ENCODE results near the gene ME3.
"Not testable (repeated sequence)": the region's sequence is repeated elsewhere in the genome, so short reads cannot be mapped to it uniquely, and the experiment has no call there.

The ME3 gene

DNA sequence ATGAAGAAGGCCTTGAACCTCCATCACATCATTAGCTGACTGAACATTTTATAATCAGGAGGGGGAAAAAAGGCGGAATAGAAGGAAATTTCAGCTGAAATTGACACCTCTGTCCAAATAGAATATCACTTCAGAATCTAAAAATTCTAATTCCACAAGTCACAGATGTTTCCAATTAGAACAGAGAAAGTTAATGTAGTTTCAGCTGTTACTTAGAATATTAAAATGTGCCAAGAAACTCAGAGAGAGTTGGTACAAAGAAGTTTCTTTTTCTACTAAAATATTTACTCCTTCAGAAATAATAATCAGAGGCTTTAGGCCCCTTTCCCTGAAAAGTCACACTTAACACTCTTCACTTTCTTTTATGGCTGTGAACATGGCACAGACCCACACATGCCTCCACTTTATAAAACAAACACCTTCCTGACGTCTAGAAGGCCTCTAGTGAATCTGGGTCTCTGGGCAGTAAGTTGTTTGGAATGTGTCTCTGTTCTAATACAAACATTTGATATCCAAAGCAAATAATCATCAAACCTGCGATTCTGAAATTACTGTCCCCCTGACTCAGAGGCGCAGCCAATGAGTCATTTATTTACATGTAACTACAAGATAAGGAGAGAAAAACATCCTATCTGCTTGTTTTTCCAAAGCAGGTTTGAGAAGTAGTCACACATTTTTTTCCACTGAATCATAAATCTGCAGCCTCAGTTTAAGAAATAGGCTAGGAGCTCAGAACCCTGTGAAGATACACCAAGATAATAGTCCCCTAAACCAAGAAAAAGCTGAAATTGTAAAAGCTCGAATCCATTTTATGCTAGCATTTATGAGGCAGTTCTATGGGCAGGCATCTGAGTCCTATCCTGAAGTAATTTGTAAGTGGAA lies 148.4 kb downstream of the ME3 start:
- CTCF ChIA-PET, result interaction anchor here (1.5 kb wide), 1 partner anchor 84 kb away, joined by 4 read pairs; no protein-coding TSS in a partner anchor
- Histone ChIP-seq H3K4me1 (ENCODE audit: control extremely low read depth in 1 of 4, control insufficient read depth in 4 of 4, insufficient read depth in 4 of 4, low read length in 3 of 4) (no peaks in the 10 kb centered on the region), H3K4me3 (ENCODE audit: control insufficient read depth in 1 of 7, extremely low read depth in 1 of 7, insufficient read depth in 4 of 7, low read depth in 2 of 7, low read length in 6 of 7) (no peak overlapping the region), H3K27me3 (replicated peaks in 2 of 5; ENCODE audit: control insufficient read depth in 4 of 5, insufficient read depth in 5 of 5, low read length in 4 of 5) (no peaks in the 10 kb centered on the region), H3K9me3 (ENCODE audit: control extremely low read depth in 1 of 5, control insufficient read depth in 4 of 5, insufficient read depth in 2 of 5, low read depth in 1 of 5, low read length in 4 of 5) (peaks cover 0 to 8% (median 2%) of the 10 kb centered on the region in 5 experiments), H3K36me3 (ENCODE audit: control insufficient read depth in 4 of 4, insufficient read depth in 4 of 4, low read length in 3 of 4) (peaks cover 0 to 4% (median 2%) of the 10 kb centered on the region in 4 experiments), H3K27ac (ENCODE audit: insufficient read depth in 1 of 2, low read depth in 1 of 2, low read length in 2 of 2, poor library complexity in 1 of 2, severe bottlenecking in 2 of 2) (no peak overlapping the region)
- POLR2A ChIA-PET, result no interaction called here
- no peak for DNase-seq
- WGBS (ENCODE audit: insufficient coverage), result no CpG with 5 or more reads among the region's 5 CpGs

DNA sequence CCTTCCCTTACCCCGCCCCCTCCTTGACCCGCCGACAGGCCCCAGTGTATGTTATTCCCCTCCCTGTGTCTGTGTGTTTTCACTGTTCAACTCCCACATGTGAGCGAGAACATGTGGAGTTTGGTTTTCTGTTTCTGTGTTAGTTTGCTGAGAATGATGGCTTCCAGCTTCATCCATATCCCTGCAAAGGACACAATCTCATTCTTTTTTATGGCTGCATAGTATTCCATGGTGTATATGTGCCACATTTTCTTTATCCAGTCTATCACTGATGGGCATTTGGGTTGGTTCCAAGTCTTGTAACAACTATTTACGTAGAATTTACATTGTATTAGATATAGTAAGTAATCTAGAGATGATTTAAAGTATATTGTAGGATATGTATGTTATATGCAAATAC lies 149.9 kb downstream of the ME3 start:
- CTCF ChIA-PET, result not testable (repeated sequence)

DNA sequence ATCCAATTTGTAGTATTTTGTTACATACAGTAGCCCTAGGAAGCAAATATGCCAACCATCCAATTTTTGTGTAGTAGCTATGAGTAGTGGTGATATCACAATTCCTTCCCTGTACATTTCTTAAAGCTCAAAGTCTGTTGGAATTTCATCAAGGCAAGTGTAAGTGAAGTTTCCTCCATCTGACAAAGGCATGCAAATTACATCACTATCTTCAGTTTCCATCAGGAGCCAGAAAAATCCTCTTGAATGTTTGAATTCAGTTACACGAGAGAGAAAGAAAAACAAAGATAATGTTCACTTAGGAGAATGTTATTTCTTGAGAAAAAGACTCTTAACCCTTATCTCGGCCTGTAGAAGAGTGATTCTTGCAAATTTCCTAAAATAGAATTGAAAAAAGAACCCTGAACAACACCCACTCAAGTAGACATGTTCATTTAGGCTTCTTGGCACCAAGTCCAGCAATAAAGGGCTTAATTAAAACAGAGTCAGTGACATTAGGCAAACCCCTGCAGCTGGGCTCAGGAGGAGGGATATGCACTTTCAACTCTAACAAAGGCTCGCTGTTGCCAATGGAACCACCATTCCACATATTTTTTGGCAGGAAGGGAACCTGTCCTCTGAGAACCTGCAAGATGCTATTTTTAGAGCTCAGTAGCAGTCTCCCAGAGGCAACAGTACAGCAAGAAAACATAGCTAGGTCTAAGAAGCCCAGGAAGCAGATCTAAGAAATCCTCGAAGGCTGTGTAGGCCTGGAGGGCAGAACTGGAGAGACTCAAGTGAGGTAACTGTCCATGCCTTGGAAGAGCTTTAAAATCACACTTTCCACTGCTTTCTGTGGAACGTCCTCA lies 153.1 kb downstream of the ME3 start:
- POLR2A ChIA-PET, result no interaction called here
- Histone ChIP-seq H3K27ac (ENCODE audit: insufficient read depth in 1 of 2, low read depth in 1 of 2, low read length in 2 of 2, poor library complexity in 1 of 2, severe bottlenecking in 2 of 2) (no peak overlapping the region), H3K9me3 (ENCODE audit: control extremely low read depth in 1 of 5, control insufficient read depth in 4 of 5, insufficient read depth in 2 of 5, low read depth in 1 of 5, low read length in 4 of 5) (no peaks in the 10 kb centered on the region), H3K4me1 (ENCODE audit: control extremely low read depth in 1 of 4, control insufficient read depth in 4 of 4, insufficient read depth in 4 of 4, low read length in 3 of 4) (peaks cover 0 to 2% (median 0%) of the 10 kb centered on the region in 4 experiments), H3K36me3 (ENCODE audit: control insufficient read depth in 4 of 4, insufficient read depth in 4 of 4, low read length in 3 of 4) (peaks cover 0 to 3% (median under 1%) of the 10 kb centered on the region in 4 experiments), H3K4me3 (ENCODE audit: control insufficient read depth in 1 of 7, extremely low read depth in 1 of 7, insufficient read depth in 4 of 7, low read depth in 2 of 7, low read length in 6 of 7) (no peak overlapping the region), H3K27me3 (replicated peaks in 2 of 5; ENCODE audit: control insufficient read depth in 4 of 5, insufficient read depth in 5 of 5, low read length in 4 of 5) (no peaks in the 10 kb centered on the region)
- 100% methylated on average over 3 of the region's 5 CpGs for whole genome bisulfite sequencing (ENCODE audit: insufficient coverage)
- CTCF ChIA-PET, result no interaction called here
- DNase-seq, result no peak

More for the DNA sequence above, 149.9 kb downstream of the ME3 start:
- no CpG with 5 or more reads among the region's 5 CpGs for WGBS (ENCODE audit: insufficient coverage)
- H3K36me3 ChIP-seq (ENCODE audit: control insufficient read depth in 4 of 4, insufficient read depth in 4 of 4, low read length in 3 of 4); H3K4me3 ChIP-seq (ENCODE audit: control insufficient read depth in 1 of 7, extremely low read depth in 1 of 7, insufficient read depth in 4 of 7, low read depth in 2 of 7, low read length in 6 of 7); POLR2A ChIA-PET; H3K9me3 ChIP-seq (ENCODE audit: control extremely low read depth in 1 of 5, control insufficient read depth in 4 of 5, insufficient read depth in 2 of 5, low read depth in 1 of 5, low read length in 4 of 5); H3K4me1 ChIP-seq (ENCODE audit: control extremely low read depth in 1 of 4, control insufficient read depth in 4 of 4, insufficient read depth in 4 of 4, low read length in 3 of 4); DNase-seq; H3K27ac ChIP-seq (ENCODE audit: insufficient read depth in 1 of 2, low read depth in 1 of 2, low read length in 2 of 2, poor library complexity in 1 of 2, severe bottlenecking in 2 of 2); H3K27me3 ChIP-seq (replicated peaks in 2 of 5; ENCODE audit: control insufficient read depth in 4 of 5, insufficient read depth in 5 of 5, low read length in 4 of 5): not testable (repeated sequence)

DNA sequence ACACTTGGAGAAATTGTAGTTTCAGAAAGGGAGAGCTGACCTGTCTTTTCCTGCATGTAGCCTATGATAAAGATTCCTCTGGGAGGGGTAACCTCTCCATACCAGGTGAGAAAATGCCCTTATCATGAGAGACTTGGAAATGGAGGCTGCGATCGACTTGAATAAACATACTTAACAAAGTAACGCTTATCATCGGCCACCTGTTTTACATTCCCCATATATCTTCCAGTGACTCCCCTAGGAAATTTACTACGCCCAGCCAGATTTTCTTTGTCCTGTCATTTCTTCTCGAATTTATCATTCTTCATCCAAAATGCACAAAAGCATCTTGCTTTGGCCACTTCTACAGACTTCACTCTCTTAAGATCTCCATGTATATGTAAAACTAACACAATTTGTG lies 154.2 kb downstream of the ME3 start:
- Histone ChIP-seq H3K36me3 (ENCODE audit: control insufficient read depth in 4 of 4, insufficient read depth in 4 of 4, low read length in 3 of 4) (peaks cover 0 to 3% (median under 1%) of the 10 kb centered on the region in 4 experiments), H3K27me3 (replicated peaks in 2 of 5; ENCODE audit: control insufficient read depth in 4 of 5, insufficient read depth in 5 of 5, low read length in 4 of 5) (no peaks in the 10 kb centered on the region), H3K27ac (ENCODE audit: insufficient read depth in 1 of 2, low read depth in 1 of 2, low read length in 2 of 2, poor library complexity in 1 of 2, severe bottlenecking in 2 of 2) (no peak overlapping the region), H3K4me3 (ENCODE audit: control insufficient read depth in 1 of 7, extremely low read depth in 1 of 7, insufficient read depth in 4 of 7, low read depth in 2 of 7, low read length in 6 of 7) (no peak overlapping the region), H3K4me1 (ENCODE audit: control extremely low read depth in 1 of 4, control insufficient read depth in 4 of 4, insufficient read depth in 4 of 4, low read length in 3 of 4) (peaks cover 0 to 3% (median 0%) of the 10 kb centered on the region in 4 experiments), H3K9me3 (ENCODE audit: control extremely low read depth in 1 of 5, control insufficient read depth in 4 of 5, insufficient read depth in 2 of 5, low read depth in 1 of 5, low read length in 4 of 5) (no peaks in the 10 kb centered on the region)
- ChIA-PET CTCF (interaction anchor here (1.3 kb wide), 1 partner anchor 300 kb away, joined by 3 read pairs; no protein-coding TSS in a partner anchor), POLR2A (no interaction called here)
- WGBS (ENCODE audit: insufficient coverage), result 95% methylated on average over 6 of the region's 6 CpGs
- no peak for DNase-seq

DNA sequence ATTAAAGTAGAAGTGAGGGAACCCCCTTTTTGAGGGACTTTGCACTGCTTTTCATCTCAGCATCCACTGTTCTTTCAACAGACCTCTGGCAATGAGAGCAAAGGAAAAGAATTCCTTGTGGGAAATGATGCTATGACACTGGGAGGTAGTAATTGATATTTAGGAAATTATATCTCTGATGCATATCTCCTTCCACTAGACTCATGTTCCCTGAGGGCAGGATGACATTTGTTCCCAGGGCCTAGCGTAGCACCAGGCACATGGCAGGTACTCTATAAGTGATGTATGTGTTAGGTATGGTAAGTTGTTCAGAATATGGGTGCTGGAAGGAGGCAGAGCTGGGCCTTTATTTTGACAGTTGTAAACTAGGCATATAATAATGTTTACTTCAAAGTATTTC lies 154.9 kb downstream of the ME3 start:
- no peak overlapping the region for H3K4me3 ChIP-seq (ENCODE audit: control insufficient read depth in 1 of 7, extremely low read depth in 1 of 7, insufficient read depth in 4 of 7, low read depth in 2 of 7, low read length in 6 of 7)
- no peaks in the 10 kb centered on the region for H3K9me3 ChIP-seq (ENCODE audit: control extremely low read depth in 1 of 5, control insufficient read depth in 4 of 5, insufficient read depth in 2 of 5, low read depth in 1 of 5, low read length in 4 of 5)
- no peaks in the 10 kb centered on the region for H3K27me3 ChIP-seq (replicated peaks in 2 of 5; ENCODE audit: control insufficient read depth in 4 of 5, insufficient read depth in 5 of 5, low read length in 4 of 5)
- DNase-seq, result no peak
- H3K27ac ChIP-seq (ENCODE audit: insufficient read depth in 1 of 2, low read depth in 1 of 2, low read length in 2 of 2, poor library complexity in 1 of 2, severe bottlenecking in 2 of 2), result no peak overlapping the region
- ChIA-PET CTCF (interaction anchor here (1.3 kb wide), 1 partner anchor 300 kb away, joined by 3 read pairs; no protein-coding TSS in a partner anchor), POLR2A (no interaction called here)
- peaks cover 0 to 3% (median under 1%) of the 10 kb centered on the region in 4 experiments for H3K36me3 ChIP-seq (ENCODE audit: control insufficient read depth in 4 of 4, insufficient read depth in 4 of 4, low read length in 3 of 4)
- H3K4me1 ChIP-seq (ENCODE audit: control extremely low read depth in 1 of 4, control insufficient read depth in 4 of 4, insufficient read depth in 4 of 4, low read length in 3 of 4), result peaks cover 0 to 3% (median 0%) of the 10 kb centered on the region in 4 experiments
- no CpG with 5 or more reads among the region's 1 CpG for WGBS (ENCODE audit: insufficient coverage)

DNA sequence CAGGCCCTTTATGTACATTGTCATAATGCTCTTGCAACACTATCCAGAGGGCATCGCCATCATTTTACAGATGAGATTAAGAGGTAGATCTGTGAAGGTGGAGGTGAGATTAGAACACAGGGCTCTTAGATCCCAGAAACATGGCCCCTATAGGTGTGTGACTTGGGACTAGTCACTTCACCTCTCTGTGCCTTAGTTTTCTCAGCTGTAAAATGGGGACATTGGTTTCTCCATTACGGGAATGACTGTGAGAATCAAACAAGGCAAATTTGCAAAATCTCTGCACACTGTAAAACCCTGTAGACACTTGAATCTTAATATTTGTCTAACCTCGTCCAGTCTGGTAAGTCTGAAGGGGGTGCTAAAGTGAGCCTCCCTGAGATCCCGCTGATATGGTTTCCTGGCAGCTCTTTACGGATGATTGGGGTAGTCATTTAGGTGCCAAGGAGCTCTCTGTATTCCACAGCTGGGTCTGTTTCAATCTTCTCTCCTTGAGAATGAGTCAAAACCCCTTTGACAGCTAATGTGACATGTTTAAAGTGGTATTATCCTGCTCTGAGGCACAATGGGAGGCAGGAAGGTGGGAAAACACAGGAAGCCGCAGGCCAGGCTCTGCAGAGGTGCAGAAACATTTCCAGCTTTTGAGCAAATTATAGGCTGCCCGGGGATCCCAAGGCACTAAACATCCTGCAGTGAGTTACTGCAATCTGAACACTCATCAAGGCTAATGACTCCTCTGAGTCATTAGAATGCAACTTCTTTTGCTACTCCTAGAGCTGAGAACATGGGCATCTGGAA lies 156.9 kb downstream of the ME3 start:
- WGBS (ENCODE audit: insufficient coverage), result 97% methylated on average over 7 of the region's 7 CpGs
- H3K27ac ChIP-seq (ENCODE audit: insufficient read depth in 1 of 2, low read depth in 1 of 2, low read length in 2 of 2, poor library complexity in 1 of 2, severe bottlenecking in 2 of 2), result no peak overlapping the region
- DNase-seq, result no peak
- H3K36me3 ChIP-seq (ENCODE audit: control insufficient read depth in 4 of 4, insufficient read depth in 4 of 4, low read length in 3 of 4), result peaks cover 0 to 10% (median 2%) of the 10 kb centered on the region in 4 experiments
- H3K4me1 ChIP-seq (ENCODE audit: control extremely low read depth in 1 of 4, control insufficient read depth in 4 of 4, insufficient read depth in 4 of 4, low read length in 3 of 4), result peaks cover 0 to 6% (median 0%) of the 10 kb centered on the region in 4 experiments
- POLR2A ChIA-PET, result no interaction called here
- peaks cover 0 to 7% (median 3%) of the 10 kb centered on the region in 5 experiments for H3K9me3 ChIP-seq (ENCODE audit: control extremely low read depth in 1 of 5, control insufficient read depth in 4 of 5, insufficient read depth in 2 of 5, low read depth in 1 of 5, low read length in 4 of 5)
- no peaks in the 10 kb centered on the region for H3K27me3 ChIP-seq (replicated peaks in 2 of 5; ENCODE audit: control insufficient read depth in 4 of 5, insufficient read depth in 5 of 5, low read length in 4 of 5)
- CTCF ChIA-PET, result interaction anchor here (1.0 kb wide), 1 partner anchor 93 kb away, joined by 3 read pairs; no protein-coding TSS in a partner anchor
- no peak overlapping the region for H3K4me3 ChIP-seq (ENCODE audit: control insufficient read depth in 1 of 7, extremely low read depth in 1 of 7, insufficient read depth in 4 of 7, low read depth in 2 of 7, low read length in 6 of 7)

Measured in common myeloid progenitor, CD34-positive (primary cell).